DND-41 (cell line): Measurements from ENCODE around the gene RHAG.
"Not testable (repeated sequence)": the region's sequence is repeated elsewhere in the genome, so short reads cannot be mapped to it uniquely, and the experiment has no call there.

Experiments used
- ATAC-seq: fragments of 200-7000 bp; cut with Tn5 transposase; 3 replicates; pipeline ENCODE4 v1.9.1; 2021; ENCODE audit warnings: low read depth; ENCODE audit not compliant: insufficient read depth
- DNase-seq: peaks from one replicate; pipeline ENCODE4 v3.0.0-alpha.2; 2020
- H2AFZ ChIP-seq: 2 replicates; pipeline ENCODE4 v1.6.0; 2012; ENCODE audit warnings: low read depth, low read length
- H3K27ac ChIP-seq: 2 replicates; pipeline ENCODE4 v1.5.1; 2012; ENCODE audit warnings: low read length, inconsistent platforms
- H3K27me3 ChIP-seq: fragments of 200-600 bp; sonication (generic); 2 replicates; pipeline ENCODE4 v1.6.0; 2012; ENCODE audit warnings: low read length, mild to moderate bottlenecking, inconsistent platforms; ENCODE audit not compliant: insufficient read depth, poor library complexity
- H3K36me3 ChIP-seq: 2 replicates; pipeline ENCODE4 v1.5.1; 2012; ENCODE audit warnings: low read length, inconsistent platforms; ENCODE audit not compliant: insufficient read depth
- H3K4me1 ChIP-seq: 2 replicates; pipeline ENCODE4 v1.5.1; 2012; ENCODE audit warnings: mild to moderate bottlenecking, low read length; ENCODE audit not compliant: insufficient read depth
- H3K4me2 ChIP-seq: 2 replicates; pipeline ENCODE4 v1.6.0; 2012; ENCODE audit warnings: mild to moderate bottlenecking, moderate library complexity, low read length, inconsistent platforms; ENCODE audit not compliant: insufficient read depth
- H3K4me3 ChIP-seq, 2 experiments: fragments of 200-600 bp in 1 of 2; shearing (Covaris generic) in 1 of 2; 2 replicates each; pipeline ENCODE4 v1.5.1; 2012 to 2016; ENCODE audit warnings: inconsistent platforms in 2 of 2, low read length in 2 of 2, mild to moderate bottlenecking in 2 of 2, low read depth in 1 of 2, moderate library complexity in 1 of 2
- H3K79me2 ChIP-seq: 2 replicates; pipeline ENCODE4 v1.6.0; 2012; ENCODE audit warnings: low read length, inconsistent platforms; ENCODE audit not compliant: insufficient read depth
- H3K9ac ChIP-seq: 2 replicates; pipeline ENCODE4 v1.6.0; 2012; ENCODE audit warnings: low read depth, mild to moderate bottlenecking, inconsistent platforms, low read length, moderate library complexity
- H3K9me3 ChIP-seq: 2 replicates; pipeline ENCODE4 v1.5.1; 2012; ENCODE audit warnings: low read length, moderate library complexity, mild to moderate bottlenecking, inconsistent platforms; ENCODE audit not compliant: insufficient read depth, severe bottlenecking
- H4K20me1 ChIP-seq: 2 replicates; pipeline ENCODE4 v1.6.0; 2012; ENCODE audit warnings: low read length; ENCODE audit not compliant: insufficient read depth
- EZH2 ChIP-seq: IDR thresholded peaks from 3 replicates; pipeline ENCODE4 v1.6.1; 2012; ENCODE audit warnings: borderline replicate concordance, low read depth, mild to moderate bottlenecking, moderate library complexity, low read length, inconsistent platforms; ENCODE audit not compliant: severe bottlenecking
- TF ChIP-seq, protein P1 (sequence below): IDR thresholded peaks from 2 replicates; pipeline ENCODE4 v1.5.1; 2012; ENCODE audit warnings: borderline replicate concordance, low read length, moderate library complexity, mild to moderate bottlenecking; ENCODE audit not compliant: poor library complexity, severe bottlenecking; ENCODE audit errors: extremely low read depth

The RHAG gene

DNA sequence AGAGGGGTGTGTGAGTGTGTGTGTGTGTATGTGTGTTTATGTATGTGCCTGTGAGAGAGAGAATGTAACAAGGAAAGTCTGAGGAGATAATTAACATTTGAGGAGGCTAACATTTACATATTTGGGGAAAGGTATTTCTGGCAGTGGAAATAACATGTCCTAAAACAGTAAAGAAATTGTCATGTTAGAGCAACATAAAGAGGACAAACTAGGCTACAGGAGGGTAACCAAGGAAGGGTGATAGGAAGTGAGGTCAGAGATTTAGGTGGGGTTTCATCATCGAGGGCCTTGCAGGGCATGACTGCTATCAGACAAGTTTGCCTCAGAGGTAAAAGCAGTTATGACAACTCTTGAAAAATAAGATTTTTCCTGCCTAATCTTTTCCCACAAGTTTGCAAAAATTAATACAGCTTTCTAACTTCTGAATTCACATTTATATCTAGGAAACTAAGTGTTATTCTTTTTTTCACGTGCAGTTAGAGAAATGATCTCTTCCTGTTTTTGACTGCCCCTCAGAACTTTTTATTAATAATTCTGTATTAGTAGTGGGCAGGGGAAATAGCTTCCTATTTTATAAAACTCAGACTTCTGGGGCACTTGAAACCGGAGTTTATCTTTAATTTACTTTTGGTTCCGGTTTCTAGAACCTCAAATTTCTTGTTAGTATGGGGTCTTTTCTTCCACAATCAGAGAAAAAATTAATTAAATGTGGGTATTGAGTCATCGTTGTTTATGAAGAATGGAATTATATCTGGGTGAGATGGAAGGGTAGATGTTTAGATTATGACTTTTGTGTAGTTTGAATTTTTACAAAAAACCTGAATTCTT, 30.5 kb upstream of the RHAG start:
- no peaks in the 10 kb centered on the region for H3K9me3 ChIP-seq
- no peaks in the 10 kb centered on the region for H4K20me1 ChIP-seq
- no peak overlapping the region for H3K27ac ChIP-seq
- no peaks in the 10 kb centered on the region for H3K27me3 ChIP-seq
- H3K4me2 ChIP-seq = no peak overlapping the region
- no peaks in the 10 kb centered on the region for H3K36me3 ChIP-seq
- no peak overlapping the region for H3K4me3 ChIP-seq
- H2AFZ ChIP-seq = no peak overlapping the region
- TF ChIP-seq, protein P1, sequence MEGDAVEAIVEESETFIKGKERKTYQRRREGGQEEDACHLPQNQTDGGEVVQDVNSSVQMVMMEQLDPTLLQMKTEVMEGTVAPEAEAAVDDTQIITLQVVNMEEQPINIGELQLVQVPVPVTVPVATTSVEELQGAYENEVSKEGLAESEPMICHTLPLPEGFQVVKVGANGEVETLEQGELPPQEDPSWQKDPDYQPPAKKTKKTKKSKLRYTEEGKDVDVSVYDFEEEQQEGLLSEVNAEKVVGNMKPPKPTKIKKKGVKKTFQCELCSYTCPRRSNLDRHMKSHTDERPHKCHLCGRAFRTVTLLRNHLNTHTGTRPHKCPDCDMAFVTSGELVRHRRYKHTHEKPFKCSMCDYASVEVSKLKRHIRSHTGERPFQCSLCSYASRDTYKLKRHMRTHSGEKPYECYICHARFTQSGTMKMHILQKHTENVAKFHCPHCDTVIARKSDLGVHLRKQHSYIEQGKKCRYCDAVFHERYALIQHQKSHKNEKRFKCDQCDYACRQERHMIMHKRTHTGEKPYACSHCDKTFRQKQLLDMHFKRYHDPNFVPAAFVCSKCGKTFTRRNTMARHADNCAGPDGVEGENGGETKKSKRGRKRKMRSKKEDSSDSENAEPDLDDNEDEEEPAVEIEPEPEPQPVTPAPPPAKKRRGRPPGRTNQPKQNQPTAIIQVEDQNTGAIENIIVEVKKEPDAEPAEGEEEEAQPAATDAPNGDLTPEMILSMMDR = no peak
- H3K9ac ChIP-seq = no peak overlapping the region
- ATAC-seq = no peak
- no peaks in the 10 kb centered on the region for H3K79me2 ChIP-seq
- no peak for DNase-seq
- H3K4me1 ChIP-seq = no peaks in the 10 kb centered on the region

DNA sequence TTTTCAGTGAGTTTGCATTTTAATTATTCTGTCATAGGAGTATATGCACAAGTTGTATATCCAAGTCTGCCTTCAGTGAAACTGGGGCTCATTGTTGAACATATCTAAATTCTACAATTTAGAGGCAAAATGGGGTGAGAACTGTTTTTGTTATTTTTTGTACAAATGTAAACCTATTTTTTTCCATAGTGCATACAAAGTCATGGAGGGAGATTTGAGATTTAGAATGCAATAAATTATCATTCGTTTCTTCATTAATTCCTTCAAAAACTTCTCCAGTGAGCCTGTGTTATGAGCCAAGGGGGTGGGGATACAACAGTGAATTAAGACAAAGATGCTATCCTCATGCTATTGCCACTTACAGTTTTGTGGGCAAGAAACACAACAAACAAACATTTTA, 29.8 kb upstream of the RHAG start:
- no peaks in the 10 kb centered on the region for H4K20me1 ChIP-seq
- H3K27ac ChIP-seq = no peak overlapping the region
- H3K27me3 ChIP-seq = no peaks in the 10 kb centered on the region
- no peak overlapping the region for H2AFZ ChIP-seq
- no peaks in the 10 kb centered on the region for H3K4me1 ChIP-seq
- no peaks in the 10 kb centered on the region for H3K36me3 ChIP-seq
- H3K9ac ChIP-seq = no peak overlapping the region
- no peak overlapping the region for H3K4me2 ChIP-seq
- H3K4me3 ChIP-seq = no peak overlapping the region
- TF ChIP-seq, protein P1 = no peak
- no peak for TF ChIP-seq EZH2
- no peak for DNase-seq
- H3K9me3 ChIP-seq = no peaks in the 10 kb centered on the region
- no peak for ATAC-seq
- no peaks in the 10 kb centered on the region for H3K79me2 ChIP-seq

DNA sequence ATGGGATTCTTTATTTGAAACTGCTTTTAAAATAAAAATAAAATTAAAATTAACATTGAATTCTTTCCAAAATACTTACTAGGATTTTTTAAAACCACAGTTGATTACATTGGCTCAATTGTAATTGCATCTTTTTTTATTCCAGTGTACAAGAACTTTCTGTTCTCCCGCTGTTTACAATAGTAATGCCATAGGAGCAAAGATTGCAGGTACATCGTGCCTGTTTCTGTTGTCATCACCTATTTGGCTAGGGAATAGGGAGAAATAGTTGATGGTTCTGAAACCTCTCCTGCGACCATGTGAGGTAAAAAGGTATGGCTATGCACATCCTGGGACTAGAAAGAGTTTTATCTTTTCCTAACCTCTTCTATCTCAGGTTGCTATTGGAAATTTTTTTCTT, 28.2 kb upstream of the RHAG start:
- ATAC-seq (no peak), DNase-seq (no peak)
- no peaks in the 10 kb centered on the region for H3K4me1 ChIP-seq
- H3K36me3 ChIP-seq = no peaks in the 10 kb centered on the region
- no peak overlapping the region for H3K27ac ChIP-seq
- H3K4me3 ChIP-seq = no peak overlapping the region
- H3K79me2 ChIP-seq = no peaks in the 10 kb centered on the region
- no peak overlapping the region for H3K9ac ChIP-seq
- no peak overlapping the region for H3K4me2 ChIP-seq
- H3K27me3 ChIP-seq = no peaks in the 10 kb centered on the region
- TF ChIP-seq, protein P1 = no peak
- TF ChIP-seq EZH2 = no peak
- no peaks in the 10 kb centered on the region for H4K20me1 ChIP-seq
- H2AFZ ChIP-seq = no peak overlapping the region
- H3K9me3 ChIP-seq = no peaks in the 10 kb centered on the region

DNA sequence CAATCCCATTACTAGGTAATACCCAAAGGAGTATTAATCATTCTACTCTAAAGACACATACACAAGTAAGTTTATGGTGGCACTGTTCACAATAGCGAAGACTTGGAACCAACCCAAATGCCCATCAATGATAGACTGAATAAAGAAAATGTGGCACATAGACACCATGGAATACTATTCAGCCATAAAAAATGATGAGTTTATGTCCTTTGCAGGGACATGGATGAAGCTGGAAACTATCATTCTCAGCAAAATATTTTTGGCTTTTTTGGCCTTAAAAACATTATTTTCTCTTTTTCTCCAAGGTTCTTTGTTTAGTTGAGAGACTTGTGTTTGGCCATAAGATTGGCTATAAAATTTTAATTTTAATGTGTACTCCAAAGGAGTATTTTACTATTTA, 27.4 kb upstream of the RHAG start:
- not testable (repeated sequence) for H3K4me1 ChIP-seq, H3K27ac ChIP-seq, H3K9ac ChIP-seq, H3K4me2 ChIP-seq, H3K4me3 ChIP-seq, H2AFZ ChIP-seq, H3K27me3 ChIP-seq, ATAC-seq, H3K9me3 ChIP-seq, H4K20me1 ChIP-seq, H3K79me2 ChIP-seq, DNase-seq, H3K36me3 ChIP-seq
